ENCODE results near the gene B4GALT2.

B4GALT2 gene

DNA sequence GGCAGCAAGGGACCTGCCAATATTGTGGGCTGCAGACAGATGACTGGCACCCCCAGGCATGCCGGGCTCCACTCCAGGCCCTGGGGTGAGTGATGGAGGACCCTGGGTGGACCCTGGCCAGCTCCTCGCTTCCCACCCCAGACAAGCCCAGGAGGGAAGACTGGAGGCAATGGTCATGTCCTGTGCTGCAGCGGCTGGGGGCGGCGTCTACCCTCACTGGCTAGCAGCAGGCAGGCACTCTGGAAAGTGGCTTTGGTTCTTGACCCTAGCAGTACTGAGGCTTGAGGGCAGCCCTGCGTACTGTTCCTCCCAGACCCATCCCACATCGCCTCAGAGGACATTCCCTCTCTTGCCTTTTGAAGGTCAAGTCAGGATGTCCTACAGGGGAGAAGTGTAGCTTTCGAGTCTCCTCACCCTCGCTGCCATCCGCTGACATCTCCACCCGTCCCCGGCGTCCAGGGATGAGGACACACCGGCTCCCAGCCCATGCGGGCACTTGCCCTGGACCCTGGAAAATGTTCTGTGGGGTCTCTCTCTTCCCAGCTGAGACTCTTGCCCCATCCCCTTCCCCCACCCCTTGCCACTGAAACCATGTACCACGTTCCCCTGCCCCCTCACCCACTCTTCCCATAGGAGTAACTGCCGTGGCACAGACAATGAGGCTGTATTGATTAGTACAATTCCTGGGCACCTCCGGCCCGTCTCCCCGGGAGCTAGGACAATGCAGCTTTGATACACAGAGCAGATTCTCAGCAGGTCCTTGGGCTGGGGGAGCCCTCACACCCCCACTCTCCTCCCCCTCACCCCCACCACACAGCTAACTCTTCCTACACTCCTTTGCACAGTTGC, 37.3 kb downstream of the B4GALT2 start:
- Histone ChIP-seq H3K27ac (no peak overlapping the region), H3K36me3 (no peaks in the 10 kb centered on the region), H3K4me1 (peaks cover 3 to 30% (median 27%) of the 10 kb centered on the region in 10 experiments; a peak in 16 of 20 replicates), H3K27me3 (no peaks in the 10 kb centered on the region), H3K9me3 (replicated peaks in 1 of 11) (no peaks in the 10 kb centered on the region), H3K4me2 (no peak overlapping the region), H3K9ac (no peak overlapping the region), H4K20me1 (peaks cover 0 to 20% (median 0%) of the 10 kb centered on the region in 11 experiments; a peak in 3 of 22 replicates), H3K4me3 (no peak overlapping the region)
- no peak for TF ChIP-seq Cebpa-rat (IDR thresholded peaks at IDR 0.05)

DNA sequence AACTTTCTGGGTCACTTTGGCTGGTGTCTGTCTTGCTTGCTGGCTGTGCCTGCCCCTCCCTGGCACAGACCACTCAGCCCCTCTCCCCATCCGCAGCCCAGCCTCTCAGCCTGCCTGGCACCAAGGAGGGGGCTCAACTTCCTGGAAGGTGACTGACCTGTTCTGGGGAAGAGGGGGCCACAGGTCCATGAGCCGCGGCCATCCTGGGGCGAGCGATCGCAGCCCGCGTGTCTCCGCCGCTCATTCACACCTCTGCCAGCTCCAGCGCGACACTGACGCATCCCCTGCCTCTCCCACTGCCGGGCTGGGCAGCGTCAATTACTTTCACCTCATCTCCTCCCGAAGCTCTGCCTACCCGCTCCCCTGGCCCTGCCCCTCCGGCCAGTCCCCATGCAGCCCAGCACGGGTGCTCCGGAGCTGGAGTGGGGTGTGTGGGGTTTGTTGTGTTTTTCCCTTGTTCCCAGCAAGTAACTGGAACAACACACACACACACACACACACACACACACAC, 37.9 kb downstream of the B4GALT2 start:
- Histone ChIP-seq H3K27ac (no peak overlapping the region), H3K36me3 (0 out of 22 replicates have a peak, but pooled peaks cover 0 to 1% (median 0%) of the 10 kb centered on the region in 11 experiments), H3K4me1 (peaks cover 0 to 23% (median 20%) of the 10 kb centered on the region in 10 experiments; a peak in 16 of 20 replicates), H3K4me2 (no peak overlapping the region), H3K9me3 (replicated peaks in 1 of 11) (no peaks in the 10 kb centered on the region), H3K4me3 (no peak overlapping the region), H3K9ac (no peak overlapping the region), H3K27me3 (no peaks in the 10 kb centered on the region), H4K20me1 (peaks cover 0 to 14% (median 0%) of the 10 kb centered on the region in 11 experiments; a peak in 3 of 22 replicates)
- no peak for TF ChIP-seq Cebpa-rat (IDR thresholded peaks at IDR 0.05)

- Histone ChIP-seq H3K4me3 (no peak overlapping the region), H3K9ac (no peak overlapping the region), H3K9me3 (replicated peaks in 1 of 11) (no peaks in the 10 kb centered on the region), H3K4me1 (no peaks in the 10 kb centered on the region), H3K27me3 (no peaks in the 10 kb centered on the region), H3K4me2 (no peak overlapping the region), H3K27ac (no peak overlapping the region), H3K36me3 (0 out of 22 replicates have a peak, but pooled peaks cover 0 to 4% (median 0%) of the 10 kb centered on the region in 11 experiments), H4K20me1 (peaks cover 0 to 8% (median 0%) of the 10 kb centered on the region in 11 experiments; a peak in 1 of 22 replicates)
- no peak for TF ChIP-seq Cebpa-rat (IDR thresholded peaks at IDR 0.05)
Observed at GRCh38 chr1:44019466-44019948, 40.5 kb downstream of the B4GALT2 start.

GRCh38 chr1:44020464-44020863, 41.5 kb downstream of the B4GALT2 start:
- H4K20me1 ChIP-seq = peaks cover 0 to 3% (median 0%) of the 10 kb centered on the region in 11 experiments; a peak in 1 of 22 replicates
- H3K4me2 ChIP-seq = no peak overlapping the region
- H3K27ac ChIP-seq = no peak overlapping the region
- no peak for TF ChIP-seq Cebpa-rat (IDR thresholded peaks at IDR 0.05)
- no peaks in the 10 kb centered on the region for H3K27me3 ChIP-seq
- H3K9me3 ChIP-seq (replicated peaks in 1 of 11) = no peaks in the 10 kb centered on the region
- H3K4me3 ChIP-seq = no peak overlapping the region
- 0 out of 22 replicates have a peak, but pooled peaks cover 0 to 4% (median 0%) of the 10 kb centered on the region in 11 experiments for H3K36me3 ChIP-seq
- no peaks in the 10 kb centered on the region for H3K4me1 ChIP-seq
- H3K9ac ChIP-seq = no peak overlapping the region

GRCh38 chr1:44021156-44021555, 42.1 kb downstream of the B4GALT2 start:
- Histone ChIP-seq H3K9me3 (replicated peaks in 1 of 11) (no peaks in the 10 kb centered on the region), H3K9ac (no peak overlapping the region), H3K4me3 (no peak overlapping the region), H3K27me3 (no peaks in the 10 kb centered on the region), H3K4me2 (no peak overlapping the region), H3K4me1 (no peaks in the 10 kb centered on the region), H3K36me3 (0 out of 22 replicates have a peak, but pooled peaks cover 0 to 4% (median 0%) of the 10 kb centered on the region in 11 experiments), H3K27ac (no peak overlapping the region), H4K20me1 (no peaks in the 10 kb centered on the region)
- no peak for TF ChIP-seq Cebpa-rat (IDR thresholded peaks at IDR 0.05)

- Histone ChIP-seq H3K4me3 (no peak overlapping the region), H4K20me1 (no peaks in the 10 kb centered on the region), H3K9ac (no peak overlapping the region), H3K4me1 (no peaks in the 10 kb centered on the region), H3K27ac (no peak overlapping the region), H3K27me3 (no peaks in the 10 kb centered on the region), H3K4me2 (no peak overlapping the region), H3K9me3 (replicated peaks in 1 of 11) (no peaks in the 10 kb centered on the region), H3K36me3 (0 out of 22 replicates have a peak, but pooled peaks cover 0 to 4% (median 0%) of the 10 kb centered on the region in 11 experiments)
- TF ChIP-seq Cebpa-rat (IDR thresholded peaks at IDR 0.05) = no peak
Observed at GRCh38 chr1:44021581-44022321, 42.7 kb downstream of the B4GALT2 start.

DNA sequence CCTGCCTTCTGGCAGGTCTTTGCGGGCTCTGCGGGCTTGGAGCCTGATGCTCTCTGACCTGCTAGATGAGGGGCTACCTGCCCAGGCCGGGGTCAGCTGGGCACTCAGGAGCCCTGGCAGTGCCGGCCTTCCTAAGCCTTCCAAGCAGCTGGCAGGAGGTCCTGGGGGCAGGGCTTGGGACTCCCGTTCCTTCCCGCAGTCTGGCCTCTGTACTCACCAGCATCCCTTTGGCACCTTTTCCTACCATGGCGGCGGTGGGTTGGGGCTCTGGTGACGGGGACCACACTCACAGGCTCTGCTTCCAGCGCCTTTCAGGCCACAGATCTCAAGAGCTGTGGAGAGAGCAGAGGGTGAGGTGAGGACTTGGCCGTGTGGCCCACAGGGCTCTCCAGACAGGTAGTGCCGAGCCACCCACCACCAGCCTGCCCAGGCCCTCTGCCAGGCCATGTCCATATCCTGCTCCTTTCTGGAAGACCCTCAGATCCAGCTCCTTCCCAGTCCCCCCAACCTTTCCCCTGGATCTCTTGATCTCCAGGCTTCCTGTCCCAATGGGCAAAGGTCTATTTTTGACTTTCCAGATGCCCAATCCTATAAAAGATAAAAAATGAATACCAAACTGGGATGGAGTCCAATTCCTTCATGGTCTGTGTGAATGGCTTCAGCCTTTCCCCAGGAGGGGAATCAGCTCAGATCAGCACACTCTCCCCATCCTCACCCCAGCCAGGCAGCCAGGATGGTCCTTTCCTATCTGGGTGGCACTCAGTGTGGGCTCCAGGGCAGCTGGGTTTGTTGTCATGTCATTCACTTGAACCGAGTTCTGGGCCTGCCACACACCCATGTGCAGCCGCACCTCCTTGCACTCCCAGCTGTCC, 45.3 kb downstream of the B4GALT2 start:
- no peak for TF ChIP-seq Cebpa-rat (IDR thresholded peaks at IDR 0.05)
- no peak overlapping the region for H3K4me3 ChIP-seq
- H3K9me3 ChIP-seq (replicated peaks in 1 of 11) = no peaks in the 10 kb centered on the region
- H3K4me2 ChIP-seq = no peak overlapping the region
- 0 out of 22 replicates have a peak, but pooled peaks cover 0 to 4% (median 0%) of the 10 kb centered on the region in 11 experiments for H3K36me3 ChIP-seq
- H3K27me3 ChIP-seq = no peaks in the 10 kb centered on the region
- H4K20me1 ChIP-seq = no peaks in the 10 kb centered on the region
- H3K4me1 ChIP-seq = peaks cover 6 to 12% (median 9%) of the 10 kb centered on the region in 10 experiments
- H3K27ac ChIP-seq = no peak overlapping the region
- no peak overlapping the region for H3K9ac ChIP-seq

DNA sequence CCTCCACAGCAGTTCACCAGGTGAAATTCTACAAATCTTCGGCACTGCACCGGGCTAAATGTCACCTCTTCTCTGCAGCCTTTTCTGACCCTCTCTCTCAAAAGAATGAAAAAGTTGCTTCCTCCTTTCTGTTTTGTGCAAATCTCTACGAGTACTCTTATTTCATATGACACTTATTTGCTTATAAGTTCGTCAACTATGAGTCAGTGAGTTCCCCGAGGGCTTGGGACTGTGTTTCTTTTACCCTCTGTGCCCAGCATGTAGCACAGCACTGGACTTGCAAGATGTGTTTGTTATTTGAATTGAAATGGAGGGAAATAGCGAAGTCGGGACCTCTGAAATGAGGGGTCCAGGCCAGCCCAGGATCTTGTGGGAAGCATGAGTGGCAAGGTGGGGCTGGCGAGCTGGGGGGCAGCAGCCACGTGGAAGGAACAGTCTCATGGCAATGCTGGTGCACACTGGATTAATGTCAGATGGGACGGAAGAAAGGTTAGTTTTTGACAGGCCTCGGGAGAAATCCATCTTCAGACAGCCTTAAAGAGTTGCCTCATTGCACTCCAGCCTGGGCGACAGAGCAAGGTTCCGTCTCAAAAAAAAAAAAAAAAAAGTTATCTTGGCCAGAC, 46.0 kb downstream of the B4GALT2 start:
- 0 out of 22 replicates have a peak, but pooled peaks cover 0 to 4% (median 0%) of the 10 kb centered on the region in 11 experiments for H3K36me3 ChIP-seq
- H4K20me1 ChIP-seq = no peaks in the 10 kb centered on the region
- no peak overlapping the region for H3K4me2 ChIP-seq
- no peak overlapping the region for H3K27ac ChIP-seq
- H3K9ac ChIP-seq = no peak overlapping the region
- H3K27me3 ChIP-seq = no peaks in the 10 kb centered on the region
- H3K4me3 ChIP-seq = no peak overlapping the region
- H3K9me3 ChIP-seq (replicated peaks in 1 of 11) = no peaks in the 10 kb centered on the region
- H3K4me1 ChIP-seq = peaks cover 10 to 16% (median 13%) of the 10 kb centered on the region in 10 experiments
- no peak for TF ChIP-seq Cebpa-rat (IDR thresholded peaks at IDR 0.05)
